Thymus (tissue), 11 donors: ENCODE data around the gene PIGC. TPM values are rescaled to one million over a fixed set of nuclear protein-coding genes. Genes with fewer than 3 reads are reported as not detected.

ENCODE experiments used
- DNase-seq, 9 donors: peaks; one replicate each; pipeline ENCODE4 v3.0.0-alpha.2; 2013; ENCODE audit warnings: low spot score in 9 of 9, low read depth in 6 of 9, missing footprints in 1 of 9
- H3K27ac ChIP-seq, 2 donors: one replicate each; pipeline ENCODE4 v1.5.1; 2013; ENCODE audit warnings: control low read depth in 1 of 2, low read depth in 1 of 2, low read length in 1 of 2, mild to moderate bottlenecking in 1 of 2, moderate library complexity in 1 of 2
- H3K27me3 ChIP-seq, 2 donors: one replicate each; pipeline ENCODE4 v1.5.1; 2013; ENCODE audit warnings: low read length in 1 of 2; ENCODE audit not compliant: control insufficient read depth in 2 of 2, insufficient read depth in 1 of 2
- H3K36me3 ChIP-seq, 2 donors: one replicate each; pipeline ENCODE4 v1.5.1; 2013; ENCODE audit warnings: low read length in 1 of 2, mild to moderate bottlenecking in 1 of 2, moderate library complexity in 1 of 2; ENCODE audit not compliant: control insufficient read depth in 2 of 2, insufficient read depth in 2 of 2
- H3K4me1 ChIP-seq, 2 donors: one replicate each; pipeline ENCODE4 v1.5.1; 2013; ENCODE audit warnings: low read length in 2 of 2; ENCODE audit not compliant: control insufficient read depth in 2 of 2, insufficient read depth in 2 of 2
- H3K4me3 ChIP-seq, 2 donors: one replicate each; pipeline ENCODE4 v1.5.1; 2013; ENCODE audit warnings: low read length in 2 of 2, control low read depth in 1 of 2, mild to moderate bottlenecking in 1 of 2
- H3K9me3 ChIP-seq, 2 donors: one replicate each; pipeline ENCODE4 v1.5.1; 2013; ENCODE audit warnings: low read length in 1 of 2, mild to moderate bottlenecking in 1 of 2; ENCODE audit not compliant: control insufficient read depth in 2 of 2, insufficient read depth in 1 of 2
- WGBS: extraction: QIAGEN DNeasy Blood & Tissue Kit; methylation state at CpG from one replicate; pipeline ENCODE4 v1.1.7; 2013; 5-methylcytosine and 5-hydroxymethylcytosine counted together
- polyA plus RNA-seq: library from polyadenylated mRNA; stranded (reverse); fragments of 200-250 nt; gene quantifications from one replicate; pipeline ENCODE4 v1.2.3, GENCODE V29; 2013
- total RNA-seq: library from RNA; stranded (reverse); fragments of 120-200 nt; gene quantifications from one replicate; pipeline ENCODE4 v1.2.4, GENCODE V29; 2013
- donor health status: healthy.

PIGC gene
- total and polyA plus RNA-seq, 2 donors = 32.1 to 41.0 TPM

GRCh38 chr1:172411791-172412338, 32.0 kb downstream of the PIGC start:
- Histone ChIP-seq H3K27ac (no peak overlapping the region), H3K4me3 (no peak overlapping the region), H3K36me3 (no peaks in the 10 kb centered on the region), H3K4me1 (no peaks in the 10 kb centered on the region), H3K27me3 (no peaks in the 10 kb centered on the region), H3K9me3 (no peaks in the 10 kb centered on the region)
- WGBS = 95% methylated on average over 2 of the region's 2 CpGs
- no peak for DNase-seq

GRCh38 chr1:172410027-172410426, 33.8 kb downstream of the PIGC start:
- DNase-seq = no peak
- Histone ChIP-seq H3K4me3 (no peak overlapping the region), H3K27me3 (no peaks in the 10 kb centered on the region), H3K4me1 (no peaks in the 10 kb centered on the region), H3K9me3 (no peaks in the 10 kb centered on the region), H3K36me3 (no peaks in the 10 kb centered on the region), H3K27ac (no peak overlapping the region)
- WGBS = 98% methylated on average over 1 of the region's 1 CpG

GRCh38 chr1:172408958-172409357, 34.9 kb downstream of the PIGC start:
- H3K4me3 ChIP-seq = no peak overlapping the region
- no peaks in the 10 kb centered on the region for H3K4me1 ChIP-seq
- WGBS = 95% methylated on average over 1 of the region's 1 CpG

GRCh38 chr1:172406968-172407367, 36.9 kb downstream of the PIGC start:
- Histone ChIP-seq H3K9me3 (no peaks in the 10 kb centered on the region), H3K4me3 (no peak overlapping the region), H3K36me3 (no peaks in the 10 kb centered on the region), H3K4me1 (no peaks in the 10 kb centered on the region), H3K27ac (no peak overlapping the region), H3K27me3 (no peaks in the 10 kb centered on the region)
- DNase-seq = no peak
- 52% methylated on average over 1 of the region's 1 CpG for WGBS

More at GRCh38 chr1:172408958-172409357, 34.9 kb downstream of the PIGC start:
- DNase-seq = no peak
- Histone ChIP-seq H3K27me3 (no peaks in the 10 kb centered on the region), H3K9me3 (no peaks in the 10 kb centered on the region), H3K27ac (no peak overlapping the region), H3K36me3 (no peaks in the 10 kb centered on the region)

- no peak overlapping the region for H3K27ac ChIP-seq
- no peaks in the 10 kb centered on the region for H3K4me1 ChIP-seq
- no peak for DNase-seq
- H3K36me3 ChIP-seq = no peaks in the 10 kb centered on the region
- H3K4me3 ChIP-seq = no peak overlapping the region
- H3K27me3 ChIP-seq = no peaks in the 10 kb centered on the region
- H3K9me3 ChIP-seq = no peaks in the 10 kb centered on the region
Observed at GRCh38 chr1:172405912-172406311, 38.0 kb downstream of the PIGC start.

- no peak overlapping the region for H3K4me3 ChIP-seq
- no peaks in the 10 kb centered on the region for H3K4me1 ChIP-seq
- no peak overlapping the region for H3K27ac ChIP-seq
- no peaks in the 10 kb centered on the region for H3K27me3 ChIP-seq
- DNase-seq = no peak
- H3K9me3 ChIP-seq = no peaks in the 10 kb centered on the region
- H3K36me3 ChIP-seq = no peaks in the 10 kb centered on the region
Observed at GRCh38 chr1:172404121-172404520, 39.7 kb downstream of the PIGC start.

GRCh38 chr1:172402878-172403569, 40.8 kb downstream of the PIGC start:
- H3K4me1 ChIP-seq = no peaks in the 10 kb centered on the region
- no peak overlapping the region for H3K27ac ChIP-seq
- H3K27me3 ChIP-seq = no peaks in the 10 kb centered on the region
- WGBS = 97% methylated on average over 1 of the region's 1 CpG
- no peak overlapping the region for H3K4me3 ChIP-seq
- H3K36me3 ChIP-seq = no peaks in the 10 kb centered on the region
- H3K9me3 ChIP-seq = no peaks in the 10 kb centered on the region
- DNase-seq = no peak

GRCh38 chr1:172401892-172402291, 42.0 kb downstream of the PIGC start:
- 95% methylated on average over 5 of the region's 5 CpGs for WGBS
- no peak overlapping the region for H3K4me3 ChIP-seq
- no peaks in the 10 kb centered on the region for H3K4me1 ChIP-seq
- no peaks in the 10 kb centered on the region for H3K9me3 ChIP-seq
- H3K27ac ChIP-seq = no peak overlapping the region
- H3K27me3 ChIP-seq = no peaks in the 10 kb centered on the region
- H3K36me3 ChIP-seq = no peaks in the 10 kb centered on the region
- no peak for DNase-seq

- Histone ChIP-seq H3K4me1 (no peaks in the 10 kb centered on the region), H3K36me3 (no peaks in the 10 kb centered on the region), H3K27ac (no peak overlapping the region), H3K27me3 (no peaks in the 10 kb centered on the region), H3K4me3 (no peak overlapping the region), H3K9me3 (no peaks in the 10 kb centered on the region)
- no peak for DNase-seq
Observed at GRCh38 chr1:172401477-172401876, 42.4 kb downstream of the PIGC start.
